GM12874 (cell line): ENCODE data around the gene NRP1.

Source experiments
- TF ChIP-seq, protein P1 (sequence below): IDR thresholded peaks from 2 replicates; pipeline ENCODE4 v1.5.1; 2011; ENCODE audit warnings: low read depth, mild to moderate bottlenecking, control low read depth, low read length, moderate library complexity; ENCODE audit not compliant: insufficient read depth

Gene NRP1

DNA sequence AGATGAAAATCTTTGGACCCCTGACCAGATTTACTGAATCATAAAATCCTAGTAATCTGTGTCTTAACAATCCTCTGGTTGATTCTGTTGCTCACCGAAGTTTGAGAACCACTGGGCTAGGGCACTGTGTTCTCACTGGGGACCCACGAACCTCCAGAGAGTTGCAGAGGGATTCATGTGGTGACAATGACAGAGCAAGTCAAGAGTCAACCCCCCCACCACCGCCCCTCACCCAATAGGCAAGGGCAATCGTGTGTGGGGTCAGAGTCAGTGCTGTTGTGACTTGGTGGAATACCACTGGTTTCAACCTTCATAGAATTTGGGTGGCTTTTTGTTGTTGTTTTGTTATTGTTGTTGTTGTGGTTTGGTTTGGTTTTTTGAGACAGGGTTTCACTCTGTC lies 23.5 kb upstream of the NRP1 start:
- TF ChIP-seq, protein P1, sequence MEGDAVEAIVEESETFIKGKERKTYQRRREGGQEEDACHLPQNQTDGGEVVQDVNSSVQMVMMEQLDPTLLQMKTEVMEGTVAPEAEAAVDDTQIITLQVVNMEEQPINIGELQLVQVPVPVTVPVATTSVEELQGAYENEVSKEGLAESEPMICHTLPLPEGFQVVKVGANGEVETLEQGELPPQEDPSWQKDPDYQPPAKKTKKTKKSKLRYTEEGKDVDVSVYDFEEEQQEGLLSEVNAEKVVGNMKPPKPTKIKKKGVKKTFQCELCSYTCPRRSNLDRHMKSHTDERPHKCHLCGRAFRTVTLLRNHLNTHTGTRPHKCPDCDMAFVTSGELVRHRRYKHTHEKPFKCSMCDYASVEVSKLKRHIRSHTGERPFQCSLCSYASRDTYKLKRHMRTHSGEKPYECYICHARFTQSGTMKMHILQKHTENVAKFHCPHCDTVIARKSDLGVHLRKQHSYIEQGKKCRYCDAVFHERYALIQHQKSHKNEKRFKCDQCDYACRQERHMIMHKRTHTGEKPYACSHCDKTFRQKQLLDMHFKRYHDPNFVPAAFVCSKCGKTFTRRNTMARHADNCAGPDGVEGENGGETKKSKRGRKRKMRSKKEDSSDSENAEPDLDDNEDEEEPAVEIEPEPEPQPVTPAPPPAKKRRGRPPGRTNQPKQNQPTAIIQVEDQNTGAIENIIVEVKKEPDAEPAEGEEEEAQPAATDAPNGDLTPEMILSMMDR: no peak

GRCh38 chr10:33355274-33355673 lies 20.8 kb upstream of the NRP1 start:
- TF ChIP-seq, protein P1: no peak

DNA sequence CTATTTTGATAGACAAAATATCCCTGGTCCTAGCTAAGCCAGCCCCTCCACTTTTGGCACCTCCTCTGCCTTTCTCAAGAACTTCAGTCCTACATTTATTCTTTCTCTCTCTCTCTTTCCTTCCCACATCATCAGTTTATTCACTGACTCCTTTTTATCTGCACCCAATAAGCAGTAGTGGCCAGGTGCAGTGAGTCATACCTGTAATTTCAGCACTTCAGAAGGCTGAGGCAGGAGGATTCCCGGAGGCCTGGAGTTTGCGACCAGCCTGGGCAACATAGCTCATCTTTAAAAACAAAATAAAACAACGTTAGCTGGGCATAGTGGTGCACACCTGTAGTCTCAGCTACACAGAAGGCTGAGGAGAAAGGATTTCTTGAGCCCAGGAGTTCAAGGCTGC lies 19.4 kb upstream of the NRP1 start:
- TF ChIP-seq, protein P1: no peak

- TF ChIP-seq, protein P1: no peak
Observed at GRCh38 chr10:33353334-33353733, 18.9 kb upstream of the NRP1 start.

DNA sequence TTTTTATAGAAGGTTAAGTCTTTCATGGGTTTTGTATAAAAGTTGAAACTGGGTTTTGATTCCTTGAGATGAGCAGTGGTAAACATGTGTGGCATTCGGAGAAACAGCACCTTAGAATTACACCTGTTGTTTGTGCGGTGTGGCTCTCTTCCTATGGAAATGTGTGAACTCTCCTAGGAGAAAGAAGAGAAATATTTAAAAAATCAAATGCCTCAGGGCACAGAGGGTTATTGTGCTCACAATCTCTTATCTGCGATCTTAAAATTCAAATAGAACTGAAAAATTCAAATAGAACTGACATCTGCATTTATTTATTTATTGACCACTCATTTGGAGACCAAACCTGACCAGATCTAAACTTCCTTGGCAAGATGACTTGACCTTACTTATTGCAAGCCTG lies 18.1 kb upstream of the NRP1 start:
- TF ChIP-seq, protein P1: no peak

- TF ChIP-seq, protein P1: no peak
Observed at GRCh38 chr10:33352175-33352574, 17.7 kb upstream of the NRP1 start.

GRCh38 chr10:33350041-33350440 lies 15.6 kb upstream of the NRP1 start:
- TF ChIP-seq, protein P1: no peak

GRCh38 chr10:33349268-33349667 lies 14.8 kb upstream of the NRP1 start:
- TF ChIP-seq, protein P1: no peak
